Activated CD4-positive, alpha-beta T cell treated with anti-CD3 and anti-CD28 coated beads, Interleukin-2, amount 10 ng/mL, durations not matched to agents 24 days and 14 days (primary cell): ENCODE measurements around the gene ZNF677. TPM values are rescaled to one million over a fixed set of nuclear protein-coding genes. Genes with fewer than 3 reads are reported as not detected.

Experiments used
- total RNA-seq: library from RNA; stranded (reverse); gene quantifications from 2 replicates; pipeline ENCODE4 v1.2.3, GENCODE V29; 2022

The ZNF677 gene
- total RNA-seq, 1 donor from 2014 or later, result 0.91 TPM

Other genes with a start within 250 kb of the ZNF677 start
- not detected in 2 replicates for gene ERVV-1, start 241.0 kb downstream of the ZNF677 start, total RNA-seq
- not detected in 2 replicates for gene ERVV-2, start 210.1 kb downstream of the ZNF677 start, total RNA-seq
- gene ZNF160, start 151.5 kb downstream of the ZNF677 start, total RNA-seq, result 30.6 and 37.5 TPM in 2 replicates
- gene ZNF415, start 122.0 kb downstream of the ZNF677 start, total RNA-seq, result 0.51 and 0.78 TPM in 2 replicates
- 4.6 and 5.3 TPM in 2 replicates for gene ZNF347, start 95.8 kb downstream of the ZNF677 start, total RNA-seq
- 2.3 and 2.6 TPM in 2 replicates for gene ZNF665, start 61.5 kb downstream of the ZNF677 start, total RNA-seq
- gene VN1R2, start 3.4 kb upstream of the ZNF677 start, total RNA-seq, result not detected in 2 replicates
- not detected in 2 replicates for gene VN1R4, start 12.8 kb upstream of the ZNF677 start, total RNA-seq
- gene ZNF845, start 78.9 kb upstream of the ZNF677 start, total RNA-seq, result 6.1 and 6.4 TPM in 2 replicates
- gene ZNF525, start 110.8 kb upstream of the ZNF677 start, total RNA-seq, result 18.3 and 19.4 TPM in 2 replicates
- gene ZNF765, start 140.3 kb upstream of the ZNF677 start, total RNA-seq, result 11.0 and 11.8 TPM in 2 replicates
- gene ZNF761, start 177.1 kb upstream of the ZNF677 start, total RNA-seq, result 9.8 and 11.6 TPM in 2 replicates
- 4.3 and 5.2 TPM in 2 replicates for gene ZNF813, start 212.9 kb upstream of the ZNF677 start, total RNA-seq